Nephron (organoid): ENCODE measurements around the gene SPPL3.
A peak's percentile ranks its signal among the peaks of the same experiment; 100 is the strongest.

Experiments
- H3K27ac Mint-ChIP-seq, 3 experiments: 2 replicates each; pipeline ENCODE4 v1.8.0; 2020; ENCODE audit warnings: mixed read lengths in 3 of 3, mild to moderate bottlenecking in 2 of 3, moderate library complexity in 1 of 3
- H3K27me3 Mint-ChIP-seq: 2 replicates; pipeline ENCODE4 v1.8.0; 2021; ENCODE audit warnings: low read depth, mild to moderate bottlenecking, moderate library complexity, mixed read lengths
- H3K36me3 Mint-ChIP-seq: 2 replicates; pipeline ENCODE4 v1.8.0; 2020; ENCODE audit warnings: low read depth, mixed read lengths
- H3K4me1 Mint-ChIP-seq: 2 replicates; pipeline ENCODE4 v1.8.0; 2020; ENCODE audit warnings: mixed read lengths
- H3K4me3 Mint-ChIP-seq, 3 experiments: 2 replicates each; pipeline ENCODE4 v1.8.0; 2020; ENCODE audit warnings: mild to moderate bottlenecking in 3 of 3, mixed read lengths in 3 of 3, moderate library complexity in 2 of 3
- H3K9me3 Mint-ChIP-seq: 2 replicates; pipeline ENCODE4 v1.8.0; 2020; ENCODE audit warnings: mixed read lengths
- CTCF ChIP-seq, 3 experiments: fragments of 200-600 bp; sonication (generic); IDR thresholded peaks; one replicate each; pipeline ENCODE4 v1.5.0; 2021; ENCODE audit warnings: antibody characterized with exemption in 3 of 3; ENCODE audit not compliant: unreplicated experiment in 3 of 3

Gene SPPL3

GRCh38 chr12:120849765-120850164 lies 54.4 kb downstream of the SPPL3 start:
- Mint-ChIP-seq H3K27ac (peak overlapping the region; percentile 24 to 88 (median 65)), H3K4me1 (peaks cover 26% of the 10 kb centered on the region), H3K4me3 (no peak overlapping the region), H3K9me3 (no peaks in the 10 kb centered on the region), H3K36me3 (no peaks in the 10 kb centered on the region), H3K27me3 (no peaks in the 10 kb centered on the region)
- TF ChIP-seq CTCF (IDR thresholded peaks at IDR 0.05; ENCODE audit: unreplicated experiment in 3 of 3), result no peak

- H3K36me3 Mint-ChIP-seq, result no peaks in the 10 kb centered on the region
- H3K27ac Mint-ChIP-seq, result peak overlapping the region in 1 of 3 experiments; percentile 81
- no peaks in the 10 kb centered on the region for H3K9me3 Mint-ChIP-seq
These were observed 56.3 kb downstream of the SPPL3 start for GRCh38 chr12:120847814-120848213.

GRCh38 chr12:120847392-120847791 lies 56.8 kb downstream of the SPPL3 start:
- TF ChIP-seq CTCF (IDR thresholded peaks at IDR 0.05; ENCODE audit: unreplicated experiment in 3 of 3), result no peak

More at GRCh38 chr12:120847814-120848213, 56.3 kb downstream of the SPPL3 start:
- H3K4me1 Mint-ChIP-seq, result peaks cover 32% of the 10 kb centered on the region
- TF ChIP-seq CTCF (IDR thresholded peaks at IDR 0.05; ENCODE audit: unreplicated experiment in 3 of 3), result no peak
- no peaks in the 10 kb centered on the region for H3K27me3 Mint-ChIP-seq
- H3K4me3 Mint-ChIP-seq, result no peak overlapping the region

GRCh38 chr12:120846721-120847120 lies 57.4 kb downstream of the SPPL3 start:
- Mint-ChIP-seq H3K27me3 (no peaks in the 10 kb centered on the region), H3K4me3 (no peak overlapping the region), H3K4me1 (peaks cover 32% of the 10 kb centered on the region), H3K9me3 (no peaks in the 10 kb centered on the region), H3K27ac (peak overlapping the region in 2 of 3 experiments; percentile 34 to 86), H3K36me3 (no peaks in the 10 kb centered on the region)
- TF ChIP-seq CTCF (IDR thresholded peaks at IDR 0.05; ENCODE audit: unreplicated experiment in 3 of 3), result no peak

More at GRCh38 chr12:120847392-120847791, 56.8 kb downstream of the SPPL3 start:
- H3K36me3 Mint-ChIP-seq, result no peaks in the 10 kb centered on the region
- no peaks in the 10 kb centered on the region for H3K9me3 Mint-ChIP-seq
- H3K27ac Mint-ChIP-seq, result peak overlapping the region in 1 of 3 experiments; percentile 81
- no peak overlapping the region for H3K4me3 Mint-ChIP-seq
- H3K4me1 Mint-ChIP-seq, result peaks cover 32% of the 10 kb centered on the region
- no peaks in the 10 kb centered on the region for H3K27me3 Mint-ChIP-seq

GRCh38 chr12:120845696-120846095 lies 58.5 kb downstream of the SPPL3 start:
- H3K4me1 Mint-ChIP-seq, result peaks cover 28% of the 10 kb centered on the region
- H3K36me3 Mint-ChIP-seq, result no peaks in the 10 kb centered on the region
- no peaks in the 10 kb centered on the region for H3K27me3 Mint-ChIP-seq
- TF ChIP-seq CTCF (IDR thresholded peaks at IDR 0.05; ENCODE audit: unreplicated experiment in 3 of 3), result no peak
- no peak overlapping the region for H3K27ac Mint-ChIP-seq
- H3K9me3 Mint-ChIP-seq, result no peaks in the 10 kb centered on the region
- H3K4me3 Mint-ChIP-seq, result no peak overlapping the region

- no peak for TF ChIP-seq CTCF (IDR thresholded peaks at IDR 0.05; ENCODE audit: unreplicated experiment in 3 of 3)
- no peak overlapping the region for H3K27ac Mint-ChIP-seq
These were observed 59.2 kb downstream of the SPPL3 start for GRCh38 chr12:120844768-120845449.

More at GRCh38 chr12:120844768-120845449, 59.2 kb downstream of the SPPL3 start:
- no peak overlapping the region for H3K4me3 Mint-ChIP-seq
- H3K36me3 Mint-ChIP-seq, result peaks cover 5% of the 10 kb centered on the region
- no peaks in the 10 kb centered on the region for H3K9me3 Mint-ChIP-seq
- no peaks in the 10 kb centered on the region for H3K27me3 Mint-ChIP-seq
- H3K4me1 Mint-ChIP-seq, result peaks cover 20% of the 10 kb centered on the region
